HepG2 (cell line): ENCODE measurements around the gene TPCN2.

Experiments
- AGO2 ChIP-seq: fragments of 200-400 bp; formaldehyde crosslinking; optimal IDR thresholded peaks from 2 replicates; pipeline ENCODE3; 2017; ENCODE audit warnings: mild to moderate bottlenecking, low read depth, low read length, moderate library complexity
- BRD4 ChIP-seq: sonication (generic); formaldehyde crosslinking; IDR thresholded peaks from 2 replicates; pipeline ENCODE4 v1.4.0; 2020; ENCODE audit warnings: missing genetic modification reagents
- EZH2 ChIP-seq: conservative IDR thresholded peaks from 2 replicates; pipeline ENCODE4 v1.6.1; 2012; ENCODE audit warnings: mild to moderate bottlenecking, low read depth, low read length, moderate library complexity
- FOXJ3 ChIP-seq: sonication (generic); formaldehyde crosslinking; IDR thresholded peaks from 2 replicates; pipeline ENCODE4 v1.4.0; 2020; ENCODE audit warnings: missing genetic modification reagents, mild to moderate bottlenecking, borderline replicate concordance
- HDAC6 ChIP-seq: fragments of 200-600 bp; sonication (generic); IDR thresholded peaks from 2 replicates; pipeline ENCODE4 v1.7.0; 2017; ENCODE audit warnings: mild to moderate bottlenecking, antibody characterized with exemption, low read length, low read depth
- POLR2A ChIP-seq, 2 experiments: IDR thresholded peaks; 2 replicates each; pipeline ENCODE4 v1.6.1; 2011; ENCODE audit warnings: low read depth in 2 of 2, low read length in 2 of 2, mild to moderate bottlenecking in 1 of 2, moderate library complexity in 1 of 2; ENCODE audit not compliant: insufficient read depth in 1 of 2
- POLR2AphosphoS5 ChIP-seq: IDR thresholded peaks from 2 replicates; pipeline ENCODE4 v1.6.1; 2012; ENCODE audit warnings: low read depth, low read length
- SMARCE1 ChIP-seq: fragments of 450-650 bp; IDR thresholded peaks from 2 replicates; pipeline ENCODE4 v1.6.1; 2017; ENCODE audit warnings: borderline replicate concordance
- ZFY ChIP-seq: sonication (generic); formaldehyde crosslinking; IDR thresholded peaks from 2 replicates; pipeline ENCODE4 v1.4.0; 2020; ENCODE audit warnings: missing genetic modification reagents
- ZNF383 ChIP-seq: sonication (generic); formaldehyde crosslinking; IDR thresholded peaks from 2 replicates; pipeline ENCODE4 v1.4.0; 2020; ENCODE audit warnings: missing genetic modification reagents, mild to moderate bottlenecking, borderline replicate concordance
- ZNF737 ChIP-seq: sonication (generic); formaldehyde crosslinking; IDR thresholded peaks from 2 replicates; pipeline ENCODE4 v1.5.0; 2020; ENCODE audit warnings: missing genetic modification reagents, mild to moderate bottlenecking, borderline replicate concordance
- TF ChIP-seq, protein P1 (sequence below): IDR thresholded peaks from 2 replicates; pipeline ENCODE4 v1.6.1; 2016; ENCODE audit warnings: low read depth, control low read depth
- TF ChIP-seq, protein P2 (sequence below): sonication (generic); formaldehyde crosslinking; IDR thresholded peaks from 2 replicates; pipeline ENCODE4 v1.5.0; 2020; ENCODE audit warnings: mild to moderate bottlenecking, missing genetic modification reagents, moderate library complexity

DNA sequence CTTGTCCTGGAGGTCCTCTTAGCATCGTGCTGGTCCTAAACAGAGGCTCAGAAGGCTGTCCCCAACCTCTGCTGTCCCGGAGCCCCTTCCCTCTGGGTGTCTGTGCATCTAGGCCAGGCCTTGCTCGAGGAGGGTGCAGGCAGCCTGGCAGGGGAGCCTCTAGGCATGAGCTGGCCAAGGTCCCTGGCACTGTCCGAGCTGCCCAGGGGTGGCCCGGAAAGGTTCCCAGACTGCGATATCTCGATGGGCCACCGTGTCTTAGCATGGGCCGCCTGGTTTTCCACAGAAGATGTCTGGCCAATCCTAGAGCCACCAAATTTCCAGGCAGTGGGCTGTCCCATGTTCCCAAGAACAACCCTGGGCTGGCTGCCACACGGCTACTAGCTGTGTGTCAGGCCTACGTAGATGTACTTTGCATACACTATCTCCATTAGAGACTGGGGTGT lies 82.4 kb downstream of the TPCN2 start:
- TF ChIP-seq, protein P1, sequence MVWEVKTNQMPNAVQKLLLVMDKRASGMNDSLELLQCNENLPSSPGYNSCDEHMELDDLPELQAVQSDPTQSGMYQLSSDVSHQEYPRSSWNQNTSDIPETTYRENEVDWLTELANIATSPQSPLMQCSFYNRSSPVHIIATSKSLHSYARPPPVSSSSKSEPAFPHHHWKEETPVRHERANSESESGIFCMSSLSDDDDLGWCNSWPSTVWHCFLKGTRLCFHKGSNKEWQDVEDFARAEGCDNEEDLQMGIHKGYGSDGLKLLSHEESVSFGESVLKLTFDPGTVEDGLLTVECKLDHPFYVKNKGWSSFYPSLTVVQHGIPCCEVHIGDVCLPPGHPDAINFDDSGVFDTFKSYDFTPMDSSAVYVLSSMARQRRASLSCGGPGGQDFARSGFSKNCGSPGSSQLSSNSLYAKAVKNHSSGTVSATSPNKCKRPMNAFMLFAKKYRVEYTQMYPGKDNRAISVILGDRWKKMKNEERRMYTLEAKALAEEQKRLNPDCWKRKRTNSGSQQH (CRISPR knock-in tag): no peak
- TF ChIP-seq EZH2: no peak
- no peak for TF ChIP-seq ZNF383 (CRISPR knock-in tag)
- no peak for TF ChIP-seq FOXJ3 (CRISPR knock-in tag)
- TF ChIP-seq POLR2AphosphoS5: no peak
- no peak for TF ChIP-seq ZFY (CRISPR knock-in tag)
- TF ChIP-seq HDAC6: no peak
- no peak for TF ChIP-seq POLR2A (IDR thresholded peaks at IDR 0.05; ENCODE audit: insufficient read depth in 1 of 2, low read depth in 2 of 2, low read length in 2 of 2)
- no peak for TF ChIP-seq ZNF737 (CRISPR knock-in tag)
- TF ChIP-seq, protein P2, sequence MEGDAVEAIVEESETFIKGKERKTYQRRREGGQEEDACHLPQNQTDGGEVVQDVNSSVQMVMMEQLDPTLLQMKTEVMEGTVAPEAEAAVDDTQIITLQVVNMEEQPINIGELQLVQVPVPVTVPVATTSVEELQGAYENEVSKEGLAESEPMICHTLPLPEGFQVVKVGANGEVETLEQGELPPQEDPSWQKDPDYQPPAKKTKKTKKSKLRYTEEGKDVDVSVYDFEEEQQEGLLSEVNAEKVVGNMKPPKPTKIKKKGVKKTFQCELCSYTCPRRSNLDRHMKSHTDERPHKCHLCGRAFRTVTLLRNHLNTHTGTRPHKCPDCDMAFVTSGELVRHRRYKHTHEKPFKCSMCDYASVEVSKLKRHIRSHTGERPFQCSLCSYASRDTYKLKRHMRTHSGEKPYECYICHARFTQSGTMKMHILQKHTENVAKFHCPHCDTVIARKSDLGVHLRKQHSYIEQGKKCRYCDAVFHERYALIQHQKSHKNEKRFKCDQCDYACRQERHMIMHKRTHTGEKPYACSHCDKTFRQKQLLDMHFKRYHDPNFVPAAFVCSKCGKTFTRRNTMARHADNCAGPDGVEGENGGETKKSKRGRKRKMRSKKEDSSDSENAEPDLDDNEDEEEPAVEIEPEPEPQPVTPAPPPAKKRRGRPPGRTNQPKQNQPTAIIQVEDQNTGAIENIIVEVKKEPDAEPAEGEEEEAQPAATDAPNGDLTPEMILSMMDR (CRISPR knock-in tag): no peak
- TF ChIP-seq AGO2: no peak
- TF ChIP-seq SMARCE1: no peak
- TF ChIP-seq BRD4 (CRISPR knock-in tag): no peak
